CD4-positive, alpha-beta T cell treated with Interleukin-6 for 4 hours (primary cell): ENCODE results near the gene PSMB2.

Source experiments
- DNase-seq: peaks from one replicate; pipeline ENCODE4 v3.0.0-alpha.2; 2020; ENCODE audit warnings: mixed read lengths

Gene PSMB2

GRCh38 chr1:35640380-35641232 is 720 bp downstream of the PSMB2 start:
- DNase-seq, result no peak

GRCh38 chr1:35637401-35637809 is 3.9 kb downstream of the PSMB2 start:
- no peak for DNase-seq

- DNase-seq, result no peak
Measured at GRCh38 chr1:35633547-35633946, 7.8 kb downstream of the PSMB2 start.

GRCh38 chr1:35631396-35631795 is 9.9 kb downstream of the PSMB2 start:
- DNase-seq, result no peak

- no peak for DNase-seq
Measured at GRCh38 chr1:35629051-35629450, 12.3 kb downstream of the PSMB2 start.

- no peak for DNase-seq
Measured at GRCh38 chr1:35623832-35624231, 17.5 kb downstream of the PSMB2 start.

- no peak for DNase-seq
Measured at GRCh38 chr1:35622510-35623178, 18.7 kb downstream of the PSMB2 start.

GRCh38 chr1:35619237-35620121 is 21.8 kb downstream of the PSMB2 start:
- DNase-seq, result no peak

GRCh38 chr1:35615440-35615839 is 25.9 kb downstream of the PSMB2 start:
- DNase-seq, result no peak

- no peak for DNase-seq
Measured at GRCh38 chr1:35611655-35612054, 29.7 kb downstream of the PSMB2 start.

- DNase-seq, result no peak
Measured at GRCh38 chr1:35605867-35606182, 35.5 kb downstream of the PSMB2 start.

- DNase-seq, result no peak
Measured at GRCh38 chr1:35605071-35605866, 36.1 kb downstream of the PSMB2 start.

GRCh38 chr1:35603941-35604340 is 37.4 kb downstream of the PSMB2 start:
- no peak for DNase-seq

GRCh38 chr1:35603468-35603867 is 37.9 kb downstream of the PSMB2 start:
- DNase-seq, result no peak

- DNase-seq, result no peak
Measured at GRCh38 chr1:35600593-35600992, 40.7 kb downstream of the PSMB2 start.

- DNase-seq, result no peak
Measured at GRCh38 chr1:35599411-35599810, 41.9 kb downstream of the PSMB2 start.

GRCh38 chr1:35598895-35599294 is 42.4 kb downstream of the PSMB2 start:
- DNase-seq, result no peak

- DNase-seq, result no peak
Measured at GRCh38 chr1:35597870-35598269, 43.5 kb downstream of the PSMB2 start.

GRCh38 chr1:35595684-35596083 is 45.6 kb downstream of the PSMB2 start:
- no peak for DNase-seq

GRCh38 chr1:35594005-35594760 is 47.1 kb downstream of the PSMB2 start:
- no peak for DNase-seq

- DNase-seq, result no peak
Measured at GRCh38 chr1:35592991-35593769, 48.1 kb downstream of the PSMB2 start.
